HG02943 (cell line): ENCODE results near the gene PITPNM1.
"Not testable (repeated sequence)": the region's sequence is repeated elsewhere in the genome, so short reads cannot be mapped to it uniquely, and the experiment has no call there.

ENCODE experiments used
- ATAC-seq: cut with Tn5 transposase; IDR thresholded peaks from one replicate; pipeline ENCODE4 v1.9.1; 2021; ENCODE audit warnings: mild to moderate bottlenecking, low read depth, moderate library complexity; ENCODE audit not compliant: unreplicated experiment

Gene PITPNM1

GRCh38 chr11:67523556-67524479 lies 18.7 kb upstream of the PITPNM1 start:
- ATAC-seq: no peak

- ATAC-seq: no peak
Measured at GRCh38 chr11:67522844-67523555, 17.8 kb upstream of the PITPNM1 start, which contains the start of gene CABP2. CABP2 (minus strand) TSS chr11:67523446; CDS start chr11:67523326, 120 bp downstream.

DNA sequence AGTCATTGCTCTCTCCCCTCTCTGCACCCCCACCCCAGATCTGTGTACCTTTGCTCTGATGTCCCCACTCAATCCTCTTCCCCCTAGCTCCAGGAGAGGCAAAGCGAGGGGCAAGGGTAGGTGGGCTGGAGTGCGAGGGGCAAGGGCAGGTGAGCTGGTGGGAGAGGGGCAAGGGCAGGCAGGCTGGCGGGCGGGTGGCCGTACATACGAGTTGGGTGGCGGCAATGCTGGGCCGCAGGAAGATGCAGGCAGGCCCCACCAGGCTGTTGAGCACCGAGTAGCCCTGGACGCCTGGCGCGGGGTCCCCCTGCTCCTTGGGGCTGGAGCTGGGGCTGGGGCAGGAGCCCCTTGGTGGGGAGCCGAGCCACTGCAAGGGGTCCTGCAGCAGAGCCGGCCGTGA lies 17.2 kb upstream of the PITPNM1 start:
- no peak for ATAC-seq

- ATAC-seq: no peak
Measured at GRCh38 chr11:67521924-67522323, 16.8 kb upstream of the PITPNM1 start.

DNA sequence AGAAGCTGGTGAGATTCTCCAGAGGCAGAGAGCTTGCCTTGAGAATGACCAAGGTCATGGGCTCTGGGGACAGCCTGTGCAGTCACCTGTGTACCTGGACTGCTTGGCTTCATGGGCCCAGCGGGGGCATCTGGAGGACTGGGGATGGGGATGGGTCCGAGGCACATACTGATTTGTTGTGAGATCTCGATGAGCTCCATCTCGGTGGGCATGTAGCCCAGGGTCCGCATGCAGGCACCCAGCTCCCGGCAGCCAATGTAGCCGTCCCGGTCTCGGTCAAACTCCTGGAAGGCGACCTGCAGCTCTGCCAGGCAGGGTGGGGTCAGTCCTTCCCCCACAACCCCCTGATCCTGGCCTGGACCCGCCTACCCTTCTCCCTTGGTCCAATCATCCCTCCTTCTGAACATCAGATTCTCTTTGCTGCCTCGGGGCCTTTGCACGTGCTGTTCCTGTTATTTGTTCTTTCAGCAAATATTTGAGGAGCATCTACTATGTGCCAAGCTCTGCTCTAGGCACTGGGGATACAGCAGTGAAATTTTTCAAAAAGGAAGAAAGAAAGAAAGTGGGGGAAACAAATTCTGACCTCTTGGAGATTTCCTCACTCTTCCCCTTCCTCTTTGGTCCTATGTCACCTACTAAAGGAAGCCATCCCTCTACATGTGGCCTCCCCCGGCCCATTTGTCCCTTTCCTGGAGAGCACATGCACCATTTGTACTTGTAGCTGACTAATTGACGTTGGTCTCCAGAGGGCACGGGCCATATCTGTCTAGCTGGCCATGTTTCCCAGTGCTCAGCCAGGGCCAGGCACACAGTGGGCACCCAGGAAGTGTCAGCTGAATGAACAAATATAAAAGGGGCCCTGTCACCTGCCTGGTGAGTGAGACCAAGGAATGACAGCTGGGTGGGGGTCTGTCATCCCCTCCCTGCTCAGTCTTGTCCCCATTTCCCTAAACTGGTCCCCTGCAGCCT lies 16.0 kb upstream of the PITPNM1 start:
- ATAC-seq: no peak

DNA sequence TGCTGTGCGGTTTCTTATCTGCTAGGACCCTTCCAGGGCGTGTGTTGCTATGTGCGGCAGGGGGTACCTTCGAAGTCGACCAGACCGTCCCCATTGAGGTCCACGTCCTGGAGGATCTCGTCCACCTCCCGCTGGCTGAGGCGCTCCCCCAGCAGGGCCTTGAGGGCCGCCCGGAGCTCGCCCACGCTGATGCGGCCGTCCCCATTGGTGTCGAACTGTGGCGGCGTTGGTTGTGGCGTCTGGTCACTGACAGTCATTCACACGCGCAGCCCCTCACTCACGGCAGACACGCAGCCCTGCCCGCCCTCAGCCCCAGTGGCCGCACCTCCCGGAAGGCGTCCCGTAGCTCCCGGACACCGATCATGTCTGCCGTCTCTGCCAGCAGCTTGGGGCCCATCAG lies 14.6 kb upstream of the PITPNM1 start:
- no peak for ATAC-seq

DNA sequence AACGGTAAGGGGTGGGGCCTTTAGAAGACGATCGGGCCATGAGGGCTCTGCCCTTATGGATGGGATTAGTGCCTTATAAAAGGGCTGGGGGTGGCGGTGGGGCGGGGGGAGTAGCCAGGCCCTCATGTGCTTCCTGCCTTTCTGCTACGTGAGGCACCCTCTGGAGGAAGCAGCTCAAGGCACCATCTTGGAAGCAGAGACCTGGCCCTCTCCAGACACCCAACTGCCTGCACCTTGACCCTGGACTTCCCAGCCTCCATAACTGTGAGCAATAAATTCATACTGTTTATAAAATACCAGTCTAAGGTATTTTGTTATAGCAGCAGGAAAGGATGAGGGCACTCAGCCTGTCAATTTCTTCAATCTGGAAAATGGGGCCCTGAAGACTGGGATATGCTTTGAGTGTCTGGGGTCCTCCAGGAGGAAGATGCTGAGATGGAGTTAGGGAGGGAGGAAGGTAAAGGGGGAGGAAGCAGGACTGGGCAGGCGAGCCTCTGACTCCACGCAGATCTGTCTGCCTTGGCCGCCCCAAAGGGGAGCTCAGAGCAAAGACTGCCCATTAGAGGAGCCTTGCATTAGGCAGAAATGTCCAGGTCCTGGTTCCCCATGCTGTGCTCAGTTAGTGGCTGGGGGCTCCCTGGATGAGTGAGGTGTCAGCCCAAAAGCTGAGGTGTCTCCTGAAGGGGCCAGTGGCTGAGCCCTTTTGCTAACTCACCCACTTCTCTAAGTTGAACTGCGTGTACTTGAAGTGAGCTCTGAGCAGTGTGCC lies 12.8 kb upstream of the PITPNM1 start:
- no peak for ATAC-seq

DNA sequence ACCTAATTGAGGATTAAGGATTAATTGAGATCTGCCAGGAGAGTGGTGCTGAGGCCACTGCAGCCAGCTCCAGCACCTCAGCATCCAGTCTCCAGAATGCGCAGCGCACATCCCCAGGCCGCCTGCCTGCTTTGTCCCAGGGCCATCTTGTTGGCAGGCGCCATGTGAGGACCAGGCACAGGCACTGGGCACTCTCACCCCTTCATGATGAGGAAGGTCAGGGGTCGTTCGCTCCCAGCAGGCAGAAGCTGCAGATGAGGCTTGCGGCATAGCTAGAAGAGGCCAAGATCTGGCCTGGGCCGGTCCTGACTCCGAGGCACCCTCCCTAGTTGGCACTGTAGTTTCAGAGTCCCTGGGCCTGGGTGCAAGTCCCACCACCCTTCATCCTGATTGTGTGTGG lies 11.6 kb upstream of the PITPNM1 start:
- no peak for ATAC-seq

GRCh38 chr11:67514116-67514515 lies 9.0 kb upstream of the PITPNM1 start:
- no peak for ATAC-seq

DNA sequence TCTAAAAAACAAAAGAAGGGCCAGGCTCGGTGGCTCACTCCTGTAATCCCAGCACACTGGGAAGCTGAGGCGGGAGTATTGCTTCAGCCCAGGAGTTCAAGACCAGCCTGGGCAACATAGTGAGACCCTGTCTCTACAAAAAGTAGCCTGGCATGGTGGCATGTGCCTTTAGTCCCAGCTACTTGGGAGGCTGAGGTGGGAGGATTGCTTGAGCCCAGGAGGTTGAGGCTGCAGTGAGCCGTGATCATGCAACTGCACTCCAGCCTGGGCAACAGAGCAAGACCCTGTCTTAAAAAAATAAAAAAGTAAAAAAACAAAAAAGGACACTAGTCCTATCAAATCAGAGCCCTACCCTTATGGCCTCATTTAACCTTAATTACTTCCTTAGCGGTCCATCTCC lies 6.4 kb upstream of the PITPNM1 start:
- not testable (repeated sequence) for ATAC-seq

DNA sequence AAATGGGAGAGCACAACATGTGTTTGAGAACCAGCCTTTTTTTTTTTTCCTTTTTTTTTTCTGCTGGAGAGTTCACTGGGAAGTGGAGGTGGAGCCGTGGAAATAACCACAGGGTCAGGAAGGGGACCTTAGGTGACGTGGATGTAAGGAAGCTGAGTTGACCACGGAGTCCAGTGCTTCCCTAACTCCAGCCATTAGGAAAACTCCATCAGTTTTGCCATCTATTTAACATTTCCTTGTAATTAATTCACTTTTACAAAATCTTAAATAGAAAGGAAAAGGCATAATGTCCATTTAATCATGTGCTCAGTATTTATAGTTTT lies 4.8 kb upstream of the PITPNM1 start:
- no peak for ATAC-seq

DNA sequence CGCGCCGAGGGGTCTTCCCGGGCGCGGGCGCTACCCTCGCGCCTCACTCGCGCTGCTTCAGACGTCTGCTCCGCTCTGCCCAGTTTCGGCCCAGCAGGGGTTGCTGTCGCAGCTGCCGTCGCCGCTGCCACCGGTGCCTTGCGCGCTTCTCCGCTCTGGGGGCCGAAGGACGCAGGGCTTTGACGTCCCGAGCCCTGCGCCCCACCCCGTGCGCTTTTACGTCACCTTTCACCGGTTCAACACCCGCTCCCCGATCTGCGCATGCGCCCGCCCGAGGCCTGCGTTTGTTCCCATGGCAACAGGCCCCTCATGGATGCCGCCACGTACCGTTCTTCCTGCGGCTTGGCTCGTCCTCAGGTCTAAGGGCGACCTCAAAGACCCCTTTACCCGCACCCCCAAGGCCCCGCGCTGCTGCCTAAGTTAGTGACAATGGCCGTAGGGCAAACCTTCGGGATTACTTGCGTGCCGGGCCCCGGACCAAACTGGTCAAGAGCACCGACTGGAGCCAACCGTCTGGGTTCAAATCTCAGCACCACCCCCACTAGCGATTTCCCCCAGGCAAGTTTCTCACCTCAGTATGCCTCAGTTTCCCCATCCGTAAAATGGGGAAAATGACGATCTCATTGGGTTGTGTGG lies 3.4 kb upstream of the PITPNM1 start:
- ATAC-seq: peak; percentile 40

DNA sequence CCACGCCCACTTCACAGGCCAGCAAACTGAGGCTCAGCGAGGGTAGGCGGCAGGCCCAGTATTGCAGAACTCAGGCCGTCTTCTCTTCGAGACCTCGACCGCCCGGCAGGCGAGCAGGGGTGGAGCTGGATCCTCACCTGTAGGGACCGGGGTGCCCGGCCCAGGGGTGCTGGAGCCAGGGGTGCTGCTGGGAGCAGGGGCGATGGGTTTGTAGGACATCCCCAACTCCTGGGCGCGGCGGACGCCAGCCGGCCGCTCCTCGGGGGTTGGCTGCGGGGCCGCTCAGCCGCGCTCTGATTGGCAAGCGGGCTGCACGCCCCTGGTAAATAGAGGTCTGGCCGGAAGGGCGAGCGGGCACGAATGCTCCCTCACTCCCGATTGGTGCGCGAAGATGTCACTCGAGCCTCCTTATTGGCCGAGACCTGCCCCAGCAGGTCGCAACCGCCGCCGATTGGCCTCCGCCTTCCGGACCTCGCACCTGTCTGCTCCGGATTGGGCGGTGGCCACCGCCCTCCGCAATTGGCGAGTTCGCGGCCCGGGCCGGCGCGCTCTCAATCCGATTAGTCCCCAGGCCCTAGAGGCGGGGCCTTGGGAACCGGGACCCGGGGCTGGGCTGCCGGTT lies 2.8 kb upstream of the PITPNM1 start, which contains the start of gene CDK2AP2:
Gene CDK2AP2, minus strand, starts transcription at position 299 of the 622 bp plus-strand sequence. Its CDS starts 80 bp downstream, at position 219.
- peak; percentile 58 for ATAC-seq

DNA sequence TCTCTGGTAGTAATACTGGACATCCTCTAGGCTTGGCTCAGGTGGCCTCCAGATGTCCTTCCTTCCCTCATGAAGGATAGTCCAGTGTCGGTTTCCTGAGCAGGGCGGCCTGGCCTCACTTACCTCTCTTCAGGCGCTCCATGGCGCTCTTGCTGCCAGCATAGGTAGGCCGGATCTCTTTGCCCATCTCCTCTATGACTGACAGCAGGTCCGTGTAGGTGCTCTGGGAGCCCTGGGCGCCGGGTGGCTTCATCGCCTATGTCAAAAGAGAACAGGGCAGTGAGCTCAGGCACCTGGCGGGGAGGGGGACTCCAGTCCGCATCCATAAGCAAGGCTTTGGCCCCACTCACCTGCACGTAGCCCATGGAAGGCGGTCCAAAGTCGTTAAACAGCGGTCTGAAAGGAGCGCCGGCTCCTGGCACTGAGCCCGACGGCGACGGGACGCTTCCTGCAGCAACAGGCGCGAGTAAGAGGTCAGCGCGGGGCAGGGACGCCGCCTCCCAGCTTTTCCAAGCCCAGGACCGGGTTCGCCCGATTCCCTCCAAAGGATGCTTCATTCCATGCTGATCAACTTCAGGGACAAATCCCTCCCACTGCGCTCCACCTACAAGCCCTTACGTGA lies 2.2 kb upstream of the PITPNM1 start:
- ATAC-seq: no peak

GRCh38 chr11:67506426-67507051 lies 1.4 kb upstream of the PITPNM1 start:
- ATAC-seq: no peak

GRCh38 chr11:67505605-67506396 lies 638 bp upstream of the PITPNM1 start:
- ATAC-seq: no peak
